Measurements from ENCODE around the gene SPAM1. TPM values are rescaled to one million over a fixed set of nuclear protein-coding genes. Genes with fewer than 3 reads are reported as not detected.

Gene SPAM1
- polyA plus RNA-seq, 1 donor (not counting 4 experiments of a cell fraction or from before 2014, with no cell fraction given), result not detected

DNA sequence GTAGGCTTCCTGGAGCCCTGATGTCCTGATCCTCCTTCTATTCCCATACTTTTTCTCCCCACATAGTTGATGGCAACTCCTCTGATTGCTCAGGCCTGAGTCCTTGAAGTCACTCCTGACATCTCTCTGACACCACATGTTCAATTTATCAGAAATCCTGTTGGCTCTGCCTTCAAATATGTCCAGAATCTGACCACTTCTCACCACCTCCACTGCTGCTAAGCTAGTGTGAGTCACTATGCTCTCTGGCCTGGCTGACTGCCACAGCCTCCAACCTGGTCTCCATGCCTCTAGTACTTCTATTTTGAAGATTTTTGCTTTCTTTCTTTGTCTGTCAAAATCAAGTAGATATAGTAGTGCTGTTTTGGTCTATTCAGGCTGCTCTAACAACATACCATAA, 54.8 kb downstream of the SPAM1 start:
- Histone ChIP-seq H3K4me1 (ENCODE audit: control insufficient read depth, extremely low read depth, insufficient read depth, low read length) (no peaks in the 10 kb centered on the region), H3K9me3 (ENCODE audit: control insufficient read depth, low read depth, low read length) (no peaks in the 10 kb centered on the region), H3K4me2 (ENCODE audit: control insufficient read depth, extremely low read depth, insufficient read depth, low read depth, low read length) (no peak overlapping the region), H3K4me3 (ENCODE audit: control insufficient read depth in 2 of 3, extremely low read depth in 1 of 3, insufficient read depth in 2 of 3, low read depth in 1 of 3, low read length in 3 of 3) (no peak overlapping the region), H3K9me1 (ENCODE audit: control insufficient read depth, extremely low read depth, insufficient read depth, low read length) (no peaks in the 10 kb centered on the region), H3K27me3 (ENCODE audit: control insufficient read depth, extremely low read depth, insufficient read depth, low read length) (no peaks in the 10 kb centered on the region), H3K79me2 (ENCODE audit: control insufficient read depth, insufficient read depth, low read length) (no peaks in the 10 kb centered on the region), H3K27ac (ENCODE audit: control insufficient read depth, insufficient read depth, low read length) (no peak overlapping the region), H4K20me1 (ENCODE audit: control insufficient read depth, extremely low read depth, insufficient read depth, low read length) (no peaks in the 10 kb centered on the region), H3K9ac (ENCODE audit: control insufficient read depth, extremely low read depth, insufficient read depth, low read length) (no peak overlapping the region), H2AFZ (ENCODE audit: control insufficient read depth, low read length) (no peak overlapping the region), H3K36me3 (ENCODE audit: control insufficient read depth in 2 of 2, extremely low read depth in 1 of 2, insufficient read depth in 2 of 2, low read length in 2 of 2) (no peaks in the 10 kb centered on the region)
- TF ChIP-seq, protein P1, sequence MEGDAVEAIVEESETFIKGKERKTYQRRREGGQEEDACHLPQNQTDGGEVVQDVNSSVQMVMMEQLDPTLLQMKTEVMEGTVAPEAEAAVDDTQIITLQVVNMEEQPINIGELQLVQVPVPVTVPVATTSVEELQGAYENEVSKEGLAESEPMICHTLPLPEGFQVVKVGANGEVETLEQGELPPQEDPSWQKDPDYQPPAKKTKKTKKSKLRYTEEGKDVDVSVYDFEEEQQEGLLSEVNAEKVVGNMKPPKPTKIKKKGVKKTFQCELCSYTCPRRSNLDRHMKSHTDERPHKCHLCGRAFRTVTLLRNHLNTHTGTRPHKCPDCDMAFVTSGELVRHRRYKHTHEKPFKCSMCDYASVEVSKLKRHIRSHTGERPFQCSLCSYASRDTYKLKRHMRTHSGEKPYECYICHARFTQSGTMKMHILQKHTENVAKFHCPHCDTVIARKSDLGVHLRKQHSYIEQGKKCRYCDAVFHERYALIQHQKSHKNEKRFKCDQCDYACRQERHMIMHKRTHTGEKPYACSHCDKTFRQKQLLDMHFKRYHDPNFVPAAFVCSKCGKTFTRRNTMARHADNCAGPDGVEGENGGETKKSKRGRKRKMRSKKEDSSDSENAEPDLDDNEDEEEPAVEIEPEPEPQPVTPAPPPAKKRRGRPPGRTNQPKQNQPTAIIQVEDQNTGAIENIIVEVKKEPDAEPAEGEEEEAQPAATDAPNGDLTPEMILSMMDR (optimal IDR thresholded peaks at IDR 0.05 in 1 of 3, IDR thresholded peaks at IDR 0.05 in 1 of 3, conservative IDR thresholded peaks at IDR 0.05 in 1 of 3; ENCODE audit: extremely low read depth in 1 of 3, insufficient read depth in 2 of 3, low read length in 3 of 3), result no peak
- no peak for TF ChIP-seq EZH2 (IDR thresholded peaks at IDR 0.05; ENCODE audit: low read length)
- DNase-seq (ENCODE audit: low read depth, low spot score) (no peak), FAIRE-seq (peak; percentile 20)
- dilution Hi-C loops (cut with MboI; ENCODE audit: extremely low pct_ligation_motif_present, low sequenced_read_pairs), result no loop called here

DNA sequence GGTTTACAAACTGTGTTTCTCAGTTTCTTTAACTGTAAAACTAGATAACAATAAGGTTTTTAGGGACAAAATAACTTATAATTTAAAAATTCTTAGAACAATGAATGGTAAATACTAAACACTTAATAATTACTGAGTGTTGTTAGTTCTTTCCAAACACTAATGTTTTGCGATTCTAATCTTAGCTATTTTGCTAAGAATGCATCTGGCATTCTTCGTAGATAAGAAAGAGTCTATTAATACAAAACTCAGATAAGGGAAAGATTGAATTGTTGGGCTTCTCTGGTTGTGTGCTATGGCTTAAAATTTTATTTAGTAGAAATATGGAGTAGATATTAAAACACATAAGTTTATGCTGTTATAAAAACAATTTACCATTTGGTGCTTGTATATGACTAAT, 62.4 kb downstream of the SPAM1 start:
- no peak overlapping the region for H3K27ac ChIP-seq (ENCODE audit: control insufficient read depth, insufficient read depth, low read length)
- no peaks in the 10 kb centered on the region for H3K9me1 ChIP-seq (ENCODE audit: control insufficient read depth, extremely low read depth, insufficient read depth, low read length)
- no peaks in the 10 kb centered on the region for H3K4me1 ChIP-seq (ENCODE audit: control insufficient read depth, extremely low read depth, insufficient read depth, low read length)
- no peak overlapping the region for H3K9ac ChIP-seq (ENCODE audit: control insufficient read depth, extremely low read depth, insufficient read depth, low read length)
- no peak for FAIRE-seq
- H3K36me3 ChIP-seq (ENCODE audit: control insufficient read depth in 2 of 2, extremely low read depth in 1 of 2, insufficient read depth in 2 of 2, low read length in 2 of 2), result no peaks in the 10 kb centered on the region
- H2AFZ ChIP-seq (ENCODE audit: control insufficient read depth, low read length), result no peak overlapping the region
- H3K9me3 ChIP-seq (ENCODE audit: control insufficient read depth, low read depth, low read length), result no peaks in the 10 kb centered on the region
- no peak overlapping the region for H3K4me2 ChIP-seq (ENCODE audit: control insufficient read depth, extremely low read depth, insufficient read depth, low read depth, low read length)
- no peaks in the 10 kb centered on the region for H3K27me3 ChIP-seq (ENCODE audit: control insufficient read depth, extremely low read depth, insufficient read depth, low read length)
- H3K79me2 ChIP-seq (ENCODE audit: control insufficient read depth, insufficient read depth, low read length), result no peaks in the 10 kb centered on the region
- dilution Hi-C loops (cut with MboI; ENCODE audit: extremely low pct_ligation_motif_present, low sequenced_read_pairs), result no loop called here
- no peak overlapping the region for H3K4me3 ChIP-seq (ENCODE audit: control insufficient read depth in 2 of 3, extremely low read depth in 1 of 3, insufficient read depth in 2 of 3, low read depth in 1 of 3, low read length in 3 of 3)
- no peak for TF ChIP-seq EZH2 (IDR thresholded peaks at IDR 0.05; ENCODE audit: low read length)
- TF ChIP-seq, protein P1 (optimal IDR thresholded peaks at IDR 0.05 in 1 of 3, IDR thresholded peaks at IDR 0.05 in 1 of 3, conservative IDR thresholded peaks at IDR 0.05 in 1 of 3; ENCODE audit: extremely low read depth in 1 of 3, insufficient read depth in 2 of 3, low read length in 3 of 3), result no peak
- no peaks in the 10 kb centered on the region for H4K20me1 ChIP-seq (ENCODE audit: control insufficient read depth, extremely low read depth, insufficient read depth, low read length)
- no peak for DNase-seq (ENCODE audit: low read depth, low spot score)

Data from keratinocyte (primary cell).